Endometrium (tissue), 2 donors: ENCODE results near the gene OR52J3.
"Not testable (repeated sequence)": the region's sequence is repeated elsewhere in the genome, so short reads cannot be mapped to it uniquely, and the experiment has no call there.

ENCODE experiments used
- FAIRE-seq: peaks from 2 replicates; lab custom pipeline; 2012; peaks lifted over from hg19 to GRCh38; lab: Jason Lieb, UNC
- donor health status: control.
- donor health status: control.

OR52J3 gene

GRCh38 chr11:5046226-5046625, at the start of gene OR52J3:
Gene OR52J3 (plus strand): TSS chr11:5046526. CDS start chr11:5046526, 0 bp downstream.
- no peak for FAIRE-seq

GRCh38 chr11:5004424-5005274, 41.7 kb upstream of the OR52J3 start:
- peak; percentile 29 for FAIRE-seq

GRCh38 chr11:5007561-5007960, 38.8 kb upstream of the OR52J3 start:
- FAIRE-seq: no peak

- no peak for FAIRE-seq
Measured at GRCh38 chr11:5011254-5011653, 35.1 kb upstream of the OR52J3 start.

GRCh38 chr11:5013012-5013411, 33.3 kb upstream of the OR52J3 start:
- FAIRE-seq: no peak

- FAIRE-seq: no peak
Measured at GRCh38 chr11:5021996-5022395, 24.3 kb upstream of the OR52J3 start.

GRCh38 chr11:5036669-5037068, 9.7 kb upstream of the OR52J3 start:
- no peak for FAIRE-seq

- no peak for FAIRE-seq
Measured at GRCh38 chr11:5037926-5038325, 8.4 kb upstream of the OR52J3 start.

GRCh38 chr11:5038341-5038740, 8.0 kb upstream of the OR52J3 start:
- no peak for FAIRE-seq

- FAIRE-seq: no peak
Measured at GRCh38 chr11:5040876-5041275, 5.5 kb upstream of the OR52J3 start.

GRCh38 chr11:5042091-5042490, 4.2 kb upstream of the OR52J3 start:
- FAIRE-seq: no peak

- no peak for FAIRE-seq
Measured at GRCh38 chr11:5043380-5043779, 2.9 kb upstream of the OR52J3 start.

GRCh38 chr11:5046754-5047330, 516 bp downstream of the OR52J3 start:
- no peak for FAIRE-seq

- FAIRE-seq: not testable (repeated sequence)
Measured at GRCh38 chr11:5058679-5059078, 12.4 kb downstream of the OR52J3 start.

GRCh38 chr11:5059391-5059790, 13.1 kb downstream of the OR52J3 start, which contains the start of gene OR52E2:
Gene OR52E2 (minus strand): TSS chr11:5059627. CDS start chr11:5059627, 0 bp downstream.
- no peak for FAIRE-seq

GRCh38 chr11:5065027-5065426, 18.7 kb downstream of the OR52J3 start:
- no peak for FAIRE-seq

- FAIRE-seq: no peak
Measured at GRCh38 chr11:5069272-5069671, 22.9 kb downstream of the OR52J3 start, which contains the start of gene OR52E1. Gene OR52E1 (plus strand): TSS chr11:5069572.

GRCh38 chr11:5071799-5072198, 25.5 kb downstream of the OR52J3 start:
- no peak for FAIRE-seq

GRCh38 chr11:5081405-5081804, 35.1 kb downstream of the OR52J3 start:
- FAIRE-seq: no peak

GRCh38 chr11:5083602-5084001, 37.3 kb downstream of the OR52J3 start:
- FAIRE-seq: no peak

- no peak for FAIRE-seq
Measured at GRCh38 chr11:5088556-5088955, 42.2 kb downstream of the OR52J3 start.

GRCh38 chr11:5090668-5091067, 44.3 kb downstream of the OR52J3 start:
- FAIRE-seq: no peak

- no peak for FAIRE-seq
Measured at GRCh38 chr11:5092821-5093585, 46.7 kb downstream of the OR52J3 start.
